ENCODE data around the gene RCVRN.

DNA sequence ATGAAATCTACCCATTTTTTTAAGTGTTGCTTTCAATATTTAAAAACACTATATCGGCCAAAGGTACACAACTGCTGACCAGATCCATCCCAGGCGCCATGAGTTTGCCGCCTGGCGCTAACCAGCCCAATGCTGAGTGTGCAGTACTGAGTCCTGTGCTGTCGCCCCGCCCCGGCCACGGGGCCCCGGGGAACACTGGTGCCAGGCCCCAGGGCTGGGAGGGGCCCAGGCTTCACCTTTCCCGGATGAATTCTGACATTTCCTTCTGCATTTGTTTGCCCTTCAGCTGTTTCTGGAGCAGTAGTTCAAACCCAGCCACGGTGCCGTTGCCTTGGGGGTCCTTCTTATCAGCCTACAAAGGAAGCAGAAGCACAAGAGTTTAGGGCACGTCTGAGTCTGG lies 37.8 kb upstream of the RCVRN start:
- TF ChIP-seq EP300 (IDR thresholded peaks at IDR 0.05) (no peak), POLR2A (IDR thresholded peaks at IDR 0.05) (no peak), POLR2AphosphoS5 (IDR thresholded peaks at IDR 0.05) (no peak)
- TF ChIP-seq, protein P1, sequence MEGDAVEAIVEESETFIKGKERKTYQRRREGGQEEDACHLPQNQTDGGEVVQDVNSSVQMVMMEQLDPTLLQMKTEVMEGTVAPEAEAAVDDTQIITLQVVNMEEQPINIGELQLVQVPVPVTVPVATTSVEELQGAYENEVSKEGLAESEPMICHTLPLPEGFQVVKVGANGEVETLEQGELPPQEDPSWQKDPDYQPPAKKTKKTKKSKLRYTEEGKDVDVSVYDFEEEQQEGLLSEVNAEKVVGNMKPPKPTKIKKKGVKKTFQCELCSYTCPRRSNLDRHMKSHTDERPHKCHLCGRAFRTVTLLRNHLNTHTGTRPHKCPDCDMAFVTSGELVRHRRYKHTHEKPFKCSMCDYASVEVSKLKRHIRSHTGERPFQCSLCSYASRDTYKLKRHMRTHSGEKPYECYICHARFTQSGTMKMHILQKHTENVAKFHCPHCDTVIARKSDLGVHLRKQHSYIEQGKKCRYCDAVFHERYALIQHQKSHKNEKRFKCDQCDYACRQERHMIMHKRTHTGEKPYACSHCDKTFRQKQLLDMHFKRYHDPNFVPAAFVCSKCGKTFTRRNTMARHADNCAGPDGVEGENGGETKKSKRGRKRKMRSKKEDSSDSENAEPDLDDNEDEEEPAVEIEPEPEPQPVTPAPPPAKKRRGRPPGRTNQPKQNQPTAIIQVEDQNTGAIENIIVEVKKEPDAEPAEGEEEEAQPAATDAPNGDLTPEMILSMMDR (IDR thresholded peaks at IDR 0.05): no peak
